ENCODE results near the gene ULK1. TPM values are rescaled to one million over a fixed set of nuclear protein-coding genes. Genes with fewer than 3 reads are reported as not detected.

The ULK1 gene
- polyA plus RNA-seq, 1 donor (not counting 4 experiments of a cell fraction or from before 2014, with no cell fraction given) = 2.3 TPM

DNA sequence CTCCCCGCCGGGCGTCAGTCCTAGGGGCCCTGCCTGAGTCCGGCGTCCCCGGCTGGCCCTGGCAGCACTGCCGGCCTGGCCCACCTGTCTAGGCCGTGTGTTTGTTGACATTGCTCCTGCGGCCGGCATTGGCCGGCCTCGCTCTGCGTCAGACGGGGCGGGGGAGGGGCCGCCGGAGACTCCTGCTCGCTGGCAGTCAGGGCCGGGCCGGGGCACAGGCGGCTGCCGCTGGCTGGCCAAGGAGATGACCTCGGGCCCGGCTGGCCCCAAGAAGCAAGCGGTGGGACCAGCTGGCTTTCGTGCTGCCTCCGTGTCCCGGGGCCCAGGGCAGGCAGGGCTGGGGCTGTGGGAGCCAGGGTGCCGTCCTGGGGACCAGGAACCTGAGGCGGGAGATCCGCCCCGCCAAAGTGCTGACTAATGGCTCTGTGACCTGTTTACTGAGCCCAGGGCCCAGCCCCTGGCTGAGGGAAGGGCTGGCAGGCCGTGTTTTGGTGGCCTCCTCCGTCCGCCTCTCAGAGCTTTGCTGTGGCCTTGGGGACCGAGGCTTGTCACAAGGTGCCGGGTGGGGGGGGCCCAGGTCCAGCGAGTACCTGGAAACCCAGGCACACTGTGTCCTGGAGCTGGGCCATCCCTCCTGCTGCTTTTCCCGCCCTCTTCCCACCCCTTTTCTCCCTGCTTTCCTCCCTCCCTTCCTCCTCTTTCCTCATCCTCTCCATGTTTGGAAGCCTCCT lies 1.8 kb downstream of the ULK1 start:
- no peak for TF ChIP-seq CTCF (optimal IDR thresholded peaks at IDR 0.05 in 1 of 3, IDR thresholded peaks at IDR 0.05 in 1 of 3, conservative IDR thresholded peaks at IDR 0.05 in 1 of 3; ENCODE audit: extremely low read depth in 1 of 3, insufficient read depth in 2 of 3, low read length in 3 of 3)
- no peak for TF ChIP-seq EZH2 (IDR thresholded peaks at IDR 0.05; ENCODE audit: low read length)
- Histone ChIP-seq H3K36me3 (ENCODE audit: control insufficient read depth in 2 of 2, extremely low read depth in 1 of 2, insufficient read depth in 2 of 2, low read length in 2 of 2) (no peaks in the 10 kb centered on the region), H3K79me2 (ENCODE audit: control insufficient read depth, insufficient read depth, low read length) (no peaks in the 10 kb centered on the region), H3K9me1 (ENCODE audit: control insufficient read depth, extremely low read depth, insufficient read depth, low read length) (no peaks in the 10 kb centered on the region), H3K4me3 (ENCODE audit: control insufficient read depth in 2 of 3, extremely low read depth in 1 of 3, insufficient read depth in 2 of 3, low read depth in 1 of 3, low read length in 3 of 3) (peak overlapping the region; percentile 52 to 73 (median 65)), H3K9me3 (ENCODE audit: control insufficient read depth, low read depth, low read length) (no peaks in the 10 kb centered on the region), H3K27ac (ENCODE audit: control insufficient read depth, insufficient read depth, low read length) (peak overlapping the region; percentile 74), H3K4me2 (ENCODE audit: control insufficient read depth, extremely low read depth, insufficient read depth, low read depth, low read length) (peak overlapping the region; percentile 77), H2AFZ (ENCODE audit: control insufficient read depth, low read length) (peak overlapping the region; percentile 76), H3K4me1 (ENCODE audit: control insufficient read depth, extremely low read depth, insufficient read depth, low read length) (peaks cover 14% of the 10 kb centered on the region), H3K27me3 (ENCODE audit: control insufficient read depth, extremely low read depth, insufficient read depth, low read length) (no peaks in the 10 kb centered on the region), H3K9ac (ENCODE audit: control insufficient read depth, extremely low read depth, insufficient read depth, low read length) (peak overlapping the region; percentile 72), H4K20me1 (ENCODE audit: control insufficient read depth, extremely low read depth, insufficient read depth, low read length) (peaks cover 3% of the 10 kb centered on the region)
- DNase-seq (ENCODE audit: low read depth, low spot score) (no peak), FAIRE-seq (no peak)
- dilution Hi-C loops (cut with MboI; ENCODE audit: extremely low pct_ligation_motif_present, low sequenced_read_pairs) = no loop called here

DNA sequence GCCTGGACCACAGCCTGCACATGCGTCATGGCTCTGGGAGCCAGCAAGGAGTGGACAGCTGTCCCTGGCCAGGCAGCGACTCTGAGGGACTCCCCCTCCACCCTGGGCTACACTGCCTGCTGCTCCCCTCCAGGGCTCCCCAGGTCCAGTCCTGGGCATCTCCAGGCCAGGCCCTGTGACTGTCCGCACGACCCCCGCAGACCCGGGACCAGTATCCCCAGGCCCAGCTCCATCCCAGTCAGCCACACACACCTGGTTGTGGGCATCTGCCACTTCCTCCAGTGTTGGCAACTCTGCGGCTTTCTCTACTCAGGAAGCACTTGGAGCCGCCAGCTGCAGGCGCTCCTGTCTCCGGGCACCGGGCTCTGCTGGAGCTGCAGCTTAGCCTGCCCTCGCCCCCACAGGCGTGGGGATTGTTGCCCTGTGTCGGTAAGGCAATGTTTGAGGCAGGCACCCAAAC lies 2.4 kb downstream of the ULK1 start:
- H3K4me1 ChIP-seq (ENCODE audit: control insufficient read depth, extremely low read depth, insufficient read depth, low read length) = peaks cover 14% of the 10 kb centered on the region
- FAIRE-seq = no peak
- peak overlapping the region in 1 of 3 experiments; percentile 65 for H3K4me3 ChIP-seq (ENCODE audit: control insufficient read depth in 2 of 3, extremely low read depth in 1 of 3, insufficient read depth in 2 of 3, low read depth in 1 of 3, low read length in 3 of 3)
- no peak for DNase-seq (ENCODE audit: low read depth, low spot score)
- H3K79me2 ChIP-seq (ENCODE audit: control insufficient read depth, insufficient read depth, low read length) = no peaks in the 10 kb centered on the region
- H3K9me1 ChIP-seq (ENCODE audit: control insufficient read depth, extremely low read depth, insufficient read depth, low read length) = no peaks in the 10 kb centered on the region
- H2AFZ ChIP-seq (ENCODE audit: control insufficient read depth, low read length) = no peak overlapping the region
- no peaks in the 10 kb centered on the region for H3K9me3 ChIP-seq (ENCODE audit: control insufficient read depth, low read depth, low read length)
- H3K9ac ChIP-seq (ENCODE audit: control insufficient read depth, extremely low read depth, insufficient read depth, low read length) = peak overlapping the region; percentile 72
- no peaks in the 10 kb centered on the region for H3K27me3 ChIP-seq (ENCODE audit: control insufficient read depth, extremely low read depth, insufficient read depth, low read length)
- H3K36me3 ChIP-seq (ENCODE audit: control insufficient read depth in 2 of 2, extremely low read depth in 1 of 2, insufficient read depth in 2 of 2, low read length in 2 of 2) = no peaks in the 10 kb centered on the region
- H3K27ac ChIP-seq (ENCODE audit: control insufficient read depth, insufficient read depth, low read length) = peak overlapping the region; percentile 74
- peak overlapping the region; percentile 77 for H3K4me2 ChIP-seq (ENCODE audit: control insufficient read depth, extremely low read depth, insufficient read depth, low read depth, low read length)
- TF ChIP-seq EZH2 (IDR thresholded peaks at IDR 0.05; ENCODE audit: low read length) (no peak), CTCF (optimal IDR thresholded peaks at IDR 0.05 in 1 of 3, IDR thresholded peaks at IDR 0.05 in 1 of 3, conservative IDR thresholded peaks at IDR 0.05 in 1 of 3; ENCODE audit: extremely low read depth in 1 of 3, insufficient read depth in 2 of 3, low read length in 3 of 3) (no peak)
- H4K20me1 ChIP-seq (ENCODE audit: control insufficient read depth, extremely low read depth, insufficient read depth, low read length) = peaks cover 3% of the 10 kb centered on the region
- dilution Hi-C loops (cut with MboI; ENCODE audit: extremely low pct_ligation_motif_present, low sequenced_read_pairs) = no loop called here
